GM10266 (cell line): ENCODE data around the gene HOXA11.

Experiments used
- DNase-seq: peaks from one replicate; pipeline ENCODE4 v3.0.0; 2012; ENCODE audit errors: extremely low spot score
- CTCF ChIP-seq: IDR thresholded peaks from 2 replicates; pipeline ENCODE4 v1.5.1; 2012; ENCODE audit warnings: mild to moderate bottlenecking, low read depth; ENCODE audit not compliant: control insufficient read depth, insufficient read depth; ENCODE audit errors: missing control alignments

HOXA11 gene

DNA sequence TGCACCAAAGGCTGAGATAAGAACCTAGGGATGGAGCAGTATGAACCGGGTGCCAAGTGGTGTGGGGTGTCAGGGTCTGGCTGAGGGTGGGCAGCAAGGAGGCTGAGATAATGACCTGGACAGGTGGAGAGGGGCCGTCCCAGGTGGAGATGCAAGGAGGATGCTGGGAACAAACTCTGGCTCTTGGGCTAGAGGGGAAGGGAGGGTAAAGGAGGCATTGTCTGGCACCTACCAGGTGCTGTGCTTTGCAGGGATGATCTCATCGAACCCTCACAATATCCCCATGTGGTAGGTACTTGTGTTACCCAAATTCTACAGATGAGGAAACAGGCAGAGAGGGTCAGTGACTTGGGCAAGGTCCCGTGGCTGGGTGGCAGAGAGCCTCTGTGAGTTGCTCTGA is 34.8 kb upstream of the HOXA11 start:
- no peak for DNase-seq
- TF ChIP-seq CTCF = no peak

- no peak for TF ChIP-seq CTCF
- no peak for DNase-seq
These were observed 32.9 kb upstream of the HOXA11 start for GRCh38 chr7:27217951-27218350.

DNA sequence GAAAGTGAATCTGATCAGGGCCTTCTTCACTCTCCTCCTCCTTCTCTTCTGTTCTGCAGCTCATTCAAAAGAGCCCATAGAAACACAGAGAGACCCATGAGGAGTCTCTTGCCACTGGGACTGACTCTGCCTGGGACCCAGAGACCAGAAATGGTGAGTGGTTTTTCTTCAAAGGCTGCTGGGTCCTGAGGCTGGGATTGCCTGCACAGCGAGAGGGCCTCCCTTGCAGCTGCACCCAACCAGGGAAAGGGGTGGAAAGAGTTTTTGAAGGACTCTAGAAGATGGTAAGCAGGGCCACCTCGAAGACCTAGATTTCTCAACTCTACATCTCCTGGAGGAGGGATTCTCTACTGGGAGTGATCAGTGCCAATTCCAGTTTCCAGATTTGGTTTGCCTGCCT is 30.3 kb upstream of the HOXA11 start:
- DNase-seq = no peak
- TF ChIP-seq CTCF = no peak

DNA sequence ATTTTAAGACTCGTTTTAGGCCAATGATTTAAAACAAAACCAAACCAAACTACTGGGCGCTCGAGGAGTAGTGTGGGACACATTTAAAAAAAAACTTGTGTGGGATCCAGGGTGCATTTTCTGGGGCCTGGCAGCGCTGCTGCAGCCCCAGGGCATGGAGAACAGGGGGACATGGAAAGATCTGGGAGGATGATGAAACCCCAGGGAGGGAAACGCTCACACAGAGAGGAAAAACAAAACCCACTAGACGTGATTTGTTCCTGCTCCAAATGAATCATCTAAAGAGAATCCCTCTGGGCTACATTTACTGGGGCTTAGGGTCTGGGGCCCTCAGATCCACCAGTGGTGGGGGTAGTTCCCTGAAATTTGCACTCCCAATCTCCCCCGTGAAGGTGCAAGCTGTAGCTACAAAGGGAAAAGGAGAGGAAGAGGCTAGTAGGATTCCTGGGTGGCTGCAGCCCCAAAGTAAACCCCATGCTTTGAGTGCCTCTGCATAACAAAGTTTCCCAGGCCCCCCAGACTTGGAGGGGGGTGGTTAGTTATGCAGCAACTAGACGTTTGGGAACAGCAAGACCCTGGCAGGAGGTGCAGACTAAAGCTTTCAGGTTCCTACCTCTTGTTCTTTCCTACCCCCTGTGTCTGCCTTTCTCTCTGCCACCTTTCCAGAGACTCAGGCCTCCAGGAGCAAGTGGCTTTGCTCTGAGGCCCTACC is 29.4 kb upstream of the HOXA11 start:
- TF ChIP-seq CTCF = no peak
- no peak for DNase-seq

GRCh38 chr7:27213433-27214238 is 28.6 kb upstream of the HOXA11 start:
- no peak for DNase-seq
- no peak for TF ChIP-seq CTCF

GRCh38 chr7:27212497-27213432 is 27.7 kb upstream of the HOXA11 start:
- no peak for TF ChIP-seq CTCF
- DNase-seq = no peak
